Heart left ventricle (tissue), 16 donors: ENCODE data around the gene NDUFAF2. TPM values are rescaled to one million over a fixed set of nuclear protein-coding genes. Genes with fewer than 3 reads are reported as not detected.

Experiments used
- ATAC-seq, 4 donors: fragments of 200-7000 bp; cut with Tn5 transposase; one replicate each; pipeline ENCODE4 v1.9.1; 2020 to 2022; ENCODE audit warnings: moderate library complexity in 4 of 4, mild to moderate bottlenecking in 3 of 4, moderate number of reproducible peaks in 1 of 4
- DNase-seq, 5 donors: peaks; one replicate each; pipeline ENCODE4 v3.0.0-alpha.2; 2020
- H3K27ac ChIP-seq, 12 donors: fragments of 200-600 bp; sonication (generic) in 4 of 12; one replicate each; pipeline versions ENCODE4 v1.5.0 to v1.8.0; 2016 to 2022; ENCODE audit warnings: mild to moderate bottlenecking in 2 of 12
- H3K27me3 ChIP-seq, 9 donors: fragments of 200-600 bp; sonication (generic) in 2 of 9; one replicate each; pipeline versions ENCODE4 v1.5.1 to v1.8.0; 2016 to 2022; ENCODE audit warnings: mild to moderate bottlenecking in 3 of 9
- H3K36me3 ChIP-seq, 9 donors: fragments of 200-600 bp; sonication (generic) in 2 of 9; one replicate each; pipeline versions ENCODE4 v1.5.0 to v1.8.0; 2018 to 2022; ENCODE audit warnings: mild to moderate bottlenecking in 2 of 9
- H3K4me1 ChIP-seq, 12 donors: fragments of 200-600 bp; sonication (generic) in 4 of 12; one replicate each; pipeline versions ENCODE4 v1.5.0 to v1.8.0; 2016 to 2022; ENCODE audit warnings: mild to moderate bottlenecking in 3 of 12
- H3K4me3 ChIP-seq, 12 donors: fragments of 200-600 bp; sonication (generic) in 4 of 12; one replicate each; pipeline versions ENCODE4 v1.5.0 to v1.8.0; 2017 to 2022; ENCODE audit warnings: mild to moderate bottlenecking in 9 of 12, moderate library complexity in 4 of 12
- H3K9me3 ChIP-seq, 12 donors: fragments of 200-600 bp; sonication (generic) in 4 of 12; one replicate each; pipeline versions ENCODE4 v1.5.0 to v1.8.0; 2016 to 2022; ENCODE audit warnings: mild to moderate bottlenecking in 1 of 12
- POLR2A ChIP-seq, 2 donors: fragments of 450-650 bp; IDR thresholded peaks; one replicate each; pipeline ENCODE4 v1.6.1; 2017; ENCODE audit warnings: antibody characterized with exemption in 2 of 2, mild to moderate bottlenecking in 2 of 2, moderate library complexity in 2 of 2
- WGBS, 4 donors: extraction: QIAGEN DNeasy Blood & Tissue Kit in 2 of 4; methylation state at CpG; one replicate each; pipeline versions ENCODE4 v1.1.5 to v1.1.7; 2013 to 2018; 5-methylcytosine and 5-hydroxymethylcytosine counted together
- intact Hi-C, 10 donors: fragments of 100-400 bp; cut with DNase I; formaldehyde crosslinking; loops; one replicate each; pipeline versions ENCODE4 v1.11.1 to v1.14.2; 2022
- polyA plus RNA-seq, 2 donors: library from polyadenylated mRNA; stranded (reverse); fragments of 200-250 nt; gene quantifications; one replicate each; pipeline ENCODE4 v1.2.3, GENCODE V29; 2013
- total RNA-seq, 9 donors: library from RNA; depleted of rRNA in 2 of 9; stranded (reverse); fragments of >200 nt in 2 of 9; fragmentation: NEBNext Ultra II Directional in 3 of 9; extraction: Animal tissue kit (Norgen Biotek cat#: 25700) in 3 of 9; gene quantifications; one replicate each; pipeline versions ENCODE4 v1.1.0 to v1.2.4, GENCODE V29; 2016 to 2023
- TF ChIP-seq, protein P1 (sequence below), 12 donors: fragments of 200-600 bp; sonication (generic) in 4 of 12; IDR thresholded peaks; one replicate each; pipeline versions ENCODE4 v1.5.0 to v1.8.0; 2018 to 2022; ENCODE audit warnings: antibody characterized with exemption in 12 of 12, mild to moderate bottlenecking in 5 of 12
- donor health status: ischemic (EF 13 %, LVEDD 7.1; RV severe dilation, severe dysfunction).
- donor health status: healthy with polysubstance abuse.
- donor health status: DM: no; HTN: yes; CAD: no.
- donor health status: DM: no; HTN: no; CAD: no.
- donor health status: ischemic (EF 25% LVEDD 6.9; RV normal size, moderate dysfunction).
- donor health status: ischemic (EF 25% LVEDD 5.7; RV mildly dilated, moderate dysfunction).
- donor health status: healthy.
- donor health status: DM: yes; HTN: yes; CAD: no.
- donor health status: ischemic (EF 35%, LVEDD 5.7; RV mildly dilated, moderate dysfunction).
- donor health status: nonischemic (EF 11% LVEDD 7.7; RV severe dilation, severe dysfunction).
- donor health status: DM: yes; HTN: yes; CAD: no.
- donor health status: PGD.
- donor health status: ischemic (EF 29% LVEDD 5.4; RV normal size, mild dysfunction).
- donor health status: nonischemic (EF 23%, LVEDD 6.1; RV moderate dilation, normal function).

NDUFAF2 gene
- total and polyA plus RNA-seq, 11 donors = 22.9 to 87.7 (median 38.4) TPM

DNA sequence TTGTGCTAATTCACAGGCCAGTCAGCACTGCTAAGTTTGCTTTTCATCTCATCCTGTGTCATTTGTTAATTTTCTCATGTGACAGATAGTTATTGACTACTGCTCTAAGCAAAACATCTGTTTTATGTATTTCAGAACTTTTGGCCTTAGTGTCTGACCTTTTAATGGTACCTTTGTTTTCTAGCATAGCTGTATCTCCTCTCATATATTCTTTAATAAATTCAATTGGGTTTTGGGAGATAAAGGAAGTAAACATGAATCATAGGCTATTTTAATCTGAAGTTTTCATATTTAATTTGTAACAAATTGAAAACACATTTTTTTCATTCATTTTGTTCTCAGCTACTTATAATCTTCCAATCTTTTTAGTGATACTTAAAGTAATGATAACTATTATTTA is 13.1 kb downstream of the NDUFAF2 start:
- Histone ChIP-seq H3K36me3 (no peaks in the 10 kb centered on the region), H3K4me3 (no peak overlapping the region), H3K27ac (no peak overlapping the region), H3K9me3 (peaks cover 0 to 13% (median 3%) of the 10 kb centered on the region in 12 donors), H3K4me1 (peaks cover 0 to 14% (median 0%) of the 10 kb centered on the region in 12 donors), H3K27me3 (no peaks in the 10 kb centered on the region)
- ATAC-seq (no peak), DNase-seq (no peak)
- no peak for TF ChIP-seq POLR2A (IDR thresholded peaks at IDR 0.05)
- TF ChIP-seq, protein P1, sequence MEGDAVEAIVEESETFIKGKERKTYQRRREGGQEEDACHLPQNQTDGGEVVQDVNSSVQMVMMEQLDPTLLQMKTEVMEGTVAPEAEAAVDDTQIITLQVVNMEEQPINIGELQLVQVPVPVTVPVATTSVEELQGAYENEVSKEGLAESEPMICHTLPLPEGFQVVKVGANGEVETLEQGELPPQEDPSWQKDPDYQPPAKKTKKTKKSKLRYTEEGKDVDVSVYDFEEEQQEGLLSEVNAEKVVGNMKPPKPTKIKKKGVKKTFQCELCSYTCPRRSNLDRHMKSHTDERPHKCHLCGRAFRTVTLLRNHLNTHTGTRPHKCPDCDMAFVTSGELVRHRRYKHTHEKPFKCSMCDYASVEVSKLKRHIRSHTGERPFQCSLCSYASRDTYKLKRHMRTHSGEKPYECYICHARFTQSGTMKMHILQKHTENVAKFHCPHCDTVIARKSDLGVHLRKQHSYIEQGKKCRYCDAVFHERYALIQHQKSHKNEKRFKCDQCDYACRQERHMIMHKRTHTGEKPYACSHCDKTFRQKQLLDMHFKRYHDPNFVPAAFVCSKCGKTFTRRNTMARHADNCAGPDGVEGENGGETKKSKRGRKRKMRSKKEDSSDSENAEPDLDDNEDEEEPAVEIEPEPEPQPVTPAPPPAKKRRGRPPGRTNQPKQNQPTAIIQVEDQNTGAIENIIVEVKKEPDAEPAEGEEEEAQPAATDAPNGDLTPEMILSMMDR (IDR thresholded peaks at IDR 0.05) = no peak
- intact Hi-C loops = loop anchor here in 7 of 10 donors (2.0 to 10.0 kb wide), 6 partner anchors 697 to 977 kb away; no protein-coding TSS in a partner anchor

DNA sequence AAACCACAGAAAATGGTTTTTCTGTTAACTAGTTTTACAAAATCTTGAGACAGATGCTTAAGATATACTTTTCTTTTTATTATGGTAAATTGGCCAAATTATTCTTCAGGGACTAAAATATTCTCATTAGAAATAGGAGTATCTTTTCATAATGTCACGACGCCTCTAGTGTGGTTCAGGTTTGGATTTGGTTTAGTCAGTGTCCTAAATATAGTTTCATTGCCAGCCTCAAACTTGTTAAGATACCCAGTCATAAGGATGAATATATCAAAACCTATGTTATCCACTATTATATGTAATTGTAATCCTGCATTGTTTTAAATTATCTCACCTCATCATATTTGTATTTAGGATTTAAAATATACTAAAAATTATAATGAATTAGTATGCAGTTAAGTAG is 13.7 kb downstream of the NDUFAF2 start:
- ATAC-seq (no peak), DNase-seq (no peak)
- WGBS, 4 donors = 46 to 73% (median 67%) methylated on average over 2 of the region's 2 CpGs
- H3K27ac ChIP-seq = no peak overlapping the region
- H3K9me3 ChIP-seq = peaks cover 0 to 13% (median 3%) of the 10 kb centered on the region in 12 donors
- TF ChIP-seq POLR2A (IDR thresholded peaks at IDR 0.05) = no peak
- TF ChIP-seq, protein P1 (IDR thresholded peaks at IDR 0.05) = no peak
- no peaks in the 10 kb centered on the region for H3K27me3 ChIP-seq
- no peaks in the 10 kb centered on the region for H3K36me3 ChIP-seq
- H3K4me1 ChIP-seq = peaks cover 0 to 14% (median 0%) of the 10 kb centered on the region in 12 donors
- intact Hi-C loops = loop anchor here in 7 of 10 donors (2.0 to 10.0 kb wide), 6 partner anchors 696 to 976 kb away; no protein-coding TSS in a partner anchor
- H3K4me3 ChIP-seq = no peak overlapping the region

DNA sequence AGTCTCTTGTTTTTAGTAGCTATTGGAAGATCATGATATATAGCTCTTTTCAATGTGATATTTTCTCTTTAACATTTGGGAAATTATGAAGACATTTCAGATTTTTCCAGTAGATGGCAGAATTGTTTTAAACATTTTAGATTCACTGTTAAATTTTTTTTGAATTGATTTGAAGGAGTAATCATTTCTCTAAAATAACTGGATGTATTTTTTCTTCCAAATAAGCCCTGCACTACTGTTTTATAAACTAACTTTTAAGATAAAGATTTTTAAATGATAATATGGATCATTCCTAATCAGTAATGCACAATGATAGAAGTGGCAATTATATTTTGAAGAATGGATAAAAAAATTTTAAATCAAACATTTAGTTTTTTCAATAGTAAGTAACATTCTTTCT is 14.2 kb downstream of the NDUFAF2 start:
- DNase-seq = no peak
- TF ChIP-seq, protein P1 (IDR thresholded peaks at IDR 0.05) = peak in 11 of 12 donors; percentile 14 to 55 (median 42)
- no peak for TF ChIP-seq POLR2A (IDR thresholded peaks at IDR 0.05)
- Histone ChIP-seq H3K4me3 (no peak overlapping the region), H3K36me3 (no peaks in the 10 kb centered on the region), H3K9me3 (peaks cover 0 to 13% (median 3%) of the 10 kb centered on the region in 12 donors), H3K4me1 (peaks cover 0 to 14% (median 0%) of the 10 kb centered on the region in 12 donors), H3K27ac (no peak overlapping the region), H3K27me3 (no peaks in the 10 kb centered on the region)
- intact Hi-C loops = loop anchor here in 7 of 10 donors (2.0 to 10.0 kb wide), 6 partner anchors 696 to 976 kb away; no protein-coding TSS in a partner anchor
- no peak for ATAC-seq

DNA sequence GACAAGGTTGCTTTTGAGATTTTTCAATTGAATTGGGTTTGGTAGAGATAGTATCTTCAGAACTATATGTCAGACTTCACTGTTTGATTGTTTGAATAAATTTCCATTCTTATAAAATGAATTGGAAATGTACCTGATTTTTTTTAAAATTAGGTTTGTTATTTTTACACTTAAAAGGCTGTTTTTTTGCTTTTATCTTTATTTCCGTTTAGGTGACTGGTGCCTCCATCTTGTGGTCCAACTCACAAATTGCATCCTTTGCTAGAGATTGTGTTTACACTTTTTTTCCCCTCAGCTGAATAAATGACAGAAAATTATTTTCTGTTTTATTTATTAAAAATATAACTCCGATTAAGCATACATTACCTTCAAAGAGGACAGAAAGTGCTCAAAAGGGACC is 15.6 kb downstream of the NDUFAF2 start:
- ATAC-seq (no peak), DNase-seq (no peak)
- intact Hi-C loops = loop anchor here in 2 of 10 donors (5.0 to 10.0 kb wide), 3 partner anchors 184 to 972 kb away; no protein-coding TSS in a partner anchor
- Histone ChIP-seq H3K4me1 (peaks cover 0 to 14% (median 0%) of the 10 kb centered on the region in 12 donors), H3K36me3 (no peaks in the 10 kb centered on the region), H3K27ac (no peak overlapping the region), H3K4me3 (no peak overlapping the region), H3K9me3 (peaks cover 0 to 4% (median 0%) of the 10 kb centered on the region in 12 donors), H3K27me3 (no peaks in the 10 kb centered on the region)
- 32 to 47% (median 35%) methylated on average over 2 of the region's 2 CpGs for WGBS, 4 donors
- TF ChIP-seq POLR2A (IDR thresholded peaks at IDR 0.05) = no peak
- TF ChIP-seq, protein P1 (IDR thresholded peaks at IDR 0.05) = peak in 10 of 12 donors; percentile 19 to 55 (median 38)
